AG09319 (cell line): ENCODE measurements around the gene RAB24.

Experiments used
- DNase-seq: peaks from one replicate; pipeline ENCODE4 v3.0.0-alpha.2; 2010; ENCODE audit warnings: low read depth; ENCODE audit errors: extremely low read depth
- TF ChIP-seq, protein P1 (sequence below): IDR thresholded peaks from 2 replicates; pipeline ENCODE4 v1.5.1; 2011; ENCODE audit warnings: low read depth, mild to moderate bottlenecking, inconsistent platforms, low read length, moderate library complexity

The RAB24 gene

DNA sequence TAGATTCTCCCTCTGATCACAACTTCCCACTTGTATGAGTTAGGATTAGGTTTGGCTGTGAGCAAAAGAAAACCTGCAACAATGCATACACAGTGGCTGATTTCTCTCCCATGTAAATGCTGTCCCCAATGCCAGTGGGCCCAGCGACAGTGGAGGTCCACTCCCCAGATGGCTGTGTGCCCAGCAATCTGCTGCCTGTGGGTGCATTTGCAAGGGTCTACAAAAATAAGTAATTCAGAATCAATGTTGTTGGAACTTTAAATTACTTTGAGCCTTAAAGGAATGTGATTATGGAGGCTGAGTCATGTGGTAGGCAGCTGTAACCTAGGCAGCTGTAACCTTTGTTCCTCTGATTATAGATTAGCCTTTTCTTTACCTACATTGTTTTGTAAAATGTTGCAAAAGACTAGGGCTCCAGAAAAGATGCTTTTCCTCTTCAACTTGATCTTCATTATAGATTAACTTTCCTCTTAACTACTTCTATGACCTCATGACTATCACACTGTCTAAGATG lies 22.4 kb upstream of the RAB24 start:
- TF ChIP-seq, protein P1, sequence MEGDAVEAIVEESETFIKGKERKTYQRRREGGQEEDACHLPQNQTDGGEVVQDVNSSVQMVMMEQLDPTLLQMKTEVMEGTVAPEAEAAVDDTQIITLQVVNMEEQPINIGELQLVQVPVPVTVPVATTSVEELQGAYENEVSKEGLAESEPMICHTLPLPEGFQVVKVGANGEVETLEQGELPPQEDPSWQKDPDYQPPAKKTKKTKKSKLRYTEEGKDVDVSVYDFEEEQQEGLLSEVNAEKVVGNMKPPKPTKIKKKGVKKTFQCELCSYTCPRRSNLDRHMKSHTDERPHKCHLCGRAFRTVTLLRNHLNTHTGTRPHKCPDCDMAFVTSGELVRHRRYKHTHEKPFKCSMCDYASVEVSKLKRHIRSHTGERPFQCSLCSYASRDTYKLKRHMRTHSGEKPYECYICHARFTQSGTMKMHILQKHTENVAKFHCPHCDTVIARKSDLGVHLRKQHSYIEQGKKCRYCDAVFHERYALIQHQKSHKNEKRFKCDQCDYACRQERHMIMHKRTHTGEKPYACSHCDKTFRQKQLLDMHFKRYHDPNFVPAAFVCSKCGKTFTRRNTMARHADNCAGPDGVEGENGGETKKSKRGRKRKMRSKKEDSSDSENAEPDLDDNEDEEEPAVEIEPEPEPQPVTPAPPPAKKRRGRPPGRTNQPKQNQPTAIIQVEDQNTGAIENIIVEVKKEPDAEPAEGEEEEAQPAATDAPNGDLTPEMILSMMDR: no peak
- no peak for DNase-seq

DNA sequence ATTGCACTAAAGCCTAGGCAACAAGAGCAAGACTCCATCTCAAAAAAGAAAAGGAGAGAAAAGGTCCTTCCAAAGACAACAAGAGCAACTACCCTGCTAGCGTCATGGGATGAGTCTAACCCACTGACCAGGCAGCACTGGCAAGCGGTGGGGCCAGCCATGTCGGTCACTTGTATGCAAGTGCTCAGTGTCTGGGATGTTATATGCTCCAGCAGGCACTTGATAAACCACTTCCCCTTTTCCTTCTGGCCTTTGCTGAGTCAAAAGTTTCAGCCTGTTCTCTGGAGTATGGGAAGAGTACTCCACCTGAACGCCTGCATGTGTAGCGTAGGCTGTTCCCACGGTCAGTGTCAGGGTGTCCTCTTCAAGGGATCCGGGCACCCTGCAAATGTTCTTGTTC lies 17.4 kb upstream of the RAB24 start:
- TF ChIP-seq, protein P1: no peak
- DNase-seq: no peak

DNA sequence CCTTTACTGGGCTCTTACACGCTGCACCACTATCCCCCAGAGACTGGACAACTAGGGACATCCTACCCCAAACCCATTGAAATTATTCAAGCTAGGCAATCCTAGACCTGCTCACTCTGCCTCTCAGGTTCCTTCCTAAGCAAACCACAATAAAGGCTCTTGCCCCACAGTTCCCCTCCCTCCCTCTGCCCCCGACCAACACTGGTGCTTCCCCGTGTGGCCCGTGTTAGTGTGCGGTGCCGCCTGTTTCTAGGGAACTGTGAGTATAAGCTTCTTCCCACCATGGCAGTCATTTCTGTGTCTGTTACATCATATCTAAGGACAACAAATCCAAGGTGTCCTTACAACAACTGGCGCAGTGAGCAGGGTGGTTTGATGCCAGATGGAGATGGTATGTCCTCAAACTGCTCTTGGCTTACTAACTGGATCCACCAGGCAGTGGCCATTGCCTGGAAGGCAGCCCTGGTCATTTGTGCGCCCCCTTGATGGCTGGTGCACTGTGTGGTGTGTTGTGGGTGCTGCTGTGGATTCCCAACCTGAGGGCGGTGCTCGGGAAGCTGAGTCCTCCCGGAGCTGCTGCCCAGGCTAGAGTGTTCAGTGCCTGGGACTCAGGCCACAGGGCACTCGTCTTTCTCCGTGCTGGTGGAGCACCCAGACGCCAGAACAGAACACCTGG lies 16.5 kb upstream of the RAB24 start:
- no peak for DNase-seq
- TF ChIP-seq, protein P1: no peak

DNA sequence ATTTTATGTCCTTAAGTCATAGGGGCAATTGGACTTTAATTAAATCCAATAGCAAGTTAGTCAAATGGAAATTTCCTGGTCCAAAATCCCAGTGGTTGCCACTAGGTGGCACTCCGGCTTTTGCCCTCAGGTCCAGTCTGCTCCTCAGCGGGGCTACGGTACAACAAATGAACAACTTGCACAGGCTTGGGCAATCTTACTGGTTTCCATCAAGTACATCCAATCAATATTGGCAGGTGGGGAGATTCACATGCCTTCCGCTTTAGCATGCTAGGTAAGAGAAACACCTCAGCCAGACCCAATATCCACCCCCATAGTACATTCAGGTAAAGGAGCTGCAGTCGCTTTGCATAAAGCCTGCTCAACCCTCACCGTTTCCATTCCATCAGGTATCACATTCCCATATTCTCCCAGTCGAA lies 14.4 kb upstream of the RAB24 start:
- TF ChIP-seq, protein P1: peak; percentile 86
- DNase-seq: peak; percentile 50

DNA sequence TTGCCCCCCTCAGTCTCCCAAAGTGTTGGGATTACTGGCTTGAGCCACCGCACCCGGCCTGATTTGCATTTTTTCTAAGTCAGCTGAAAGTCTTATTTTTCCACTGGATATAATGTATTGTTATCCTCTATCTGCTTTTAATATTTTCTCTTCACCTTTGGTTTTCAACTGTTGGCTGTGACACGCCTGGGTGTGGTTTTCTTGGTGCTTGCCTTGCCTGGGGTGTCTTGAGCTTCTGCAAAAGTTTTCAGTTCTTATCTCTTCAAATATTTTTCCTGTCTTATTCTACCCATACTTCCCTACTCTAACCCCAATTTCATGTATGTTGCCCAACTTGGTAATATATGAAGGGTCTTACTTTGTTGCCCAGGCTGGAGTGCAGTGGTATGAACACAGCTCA lies 12.5 kb upstream of the RAB24 start:
- TF ChIP-seq, protein P1: no peak
- no peak for DNase-seq

DNA sequence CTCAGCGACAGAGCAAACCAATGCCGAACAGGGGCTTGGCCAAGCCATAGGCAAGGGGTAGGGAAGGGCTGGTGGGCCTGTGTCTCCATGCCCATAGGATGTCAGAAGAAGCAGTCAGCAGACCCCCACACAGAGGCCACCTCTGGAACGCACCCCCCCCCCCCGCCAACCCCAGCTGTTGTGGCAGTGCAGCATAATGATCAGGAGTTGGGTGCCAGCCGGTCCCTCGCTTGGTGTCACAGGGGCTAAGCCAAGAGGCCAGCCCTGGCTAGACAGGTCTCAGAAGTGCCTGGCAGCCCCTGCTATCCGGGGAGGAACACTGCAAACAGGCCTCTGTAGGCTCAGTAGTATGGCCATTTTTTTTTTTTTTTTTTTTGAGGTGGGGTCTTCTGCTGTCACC lies 11.9 kb upstream of the RAB24 start:
- DNase-seq: no peak
- TF ChIP-seq, protein P1: no peak

DNA sequence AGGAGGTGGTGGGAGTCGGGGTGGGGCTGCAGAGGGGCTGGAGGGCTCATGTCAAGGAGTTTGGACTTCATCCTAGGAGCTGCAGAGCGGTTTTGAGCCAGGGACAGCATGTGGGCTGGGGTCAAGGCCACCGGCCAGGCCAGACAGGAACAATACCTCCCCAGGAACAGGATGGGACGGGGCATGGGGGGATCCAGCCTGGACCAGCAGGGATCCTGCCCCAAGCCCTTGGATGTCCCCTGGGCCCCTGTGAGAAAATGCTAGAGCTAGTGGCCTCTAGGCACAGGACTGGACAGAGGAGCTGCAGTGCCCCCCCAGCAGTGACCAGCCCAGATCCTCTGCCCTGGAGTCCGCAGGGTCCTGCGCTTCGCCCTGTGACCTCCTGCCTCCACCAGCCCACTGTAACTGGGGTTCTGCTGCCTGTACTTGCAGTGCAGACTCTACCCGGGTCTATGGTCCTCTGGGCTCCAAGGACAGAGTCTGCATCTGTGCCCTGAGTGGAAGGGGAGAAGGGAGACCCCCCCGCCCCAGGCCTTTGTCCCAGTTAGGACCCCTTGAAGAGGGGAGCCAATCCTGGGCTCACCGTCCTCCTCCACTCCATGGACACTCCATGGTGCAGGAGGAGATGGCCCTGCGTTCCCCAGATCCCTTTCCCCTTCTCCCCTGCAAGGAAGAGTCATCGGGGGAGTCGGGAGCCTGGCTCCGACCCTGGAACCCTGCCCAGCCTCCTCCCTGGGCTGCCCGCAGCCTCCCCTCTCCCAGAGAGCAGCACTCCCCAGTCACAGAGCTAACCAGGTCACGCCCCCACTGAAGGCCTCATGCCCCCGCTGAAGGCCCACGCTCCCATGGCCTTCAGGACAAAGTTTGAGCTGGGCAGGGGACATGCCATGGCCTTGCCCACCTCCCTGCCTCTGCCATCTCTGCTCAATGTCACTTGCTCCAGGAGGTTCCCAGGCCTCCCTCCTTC lies 11.1 kb upstream of the RAB24 start:
- DNase-seq: no peak
- TF ChIP-seq, protein P1: no peak
